Activated B cell treated with CpG ODN at 0.5 μM for 24 hours (primary cell): Measurements from ENCODE around the gene MTHFS. TPM values are rescaled to one million over a fixed set of nuclear protein-coding genes. Genes with fewer than 3 reads are reported as not detected.
"Not testable (repeated sequence)": the region's sequence is repeated elsewhere in the genome, so short reads cannot be mapped to it uniquely, and the experiment has no call there.

Experiments
- ATAC-seq: fragments of 200-7000 bp; cut with Tn5 transposase; one replicate; pipeline ENCODE4 v1.10.0; 2021; ENCODE audit warnings: low read depth, mild to moderate bottlenecking, moderate library complexity
- CTCF ChIA-PET: fragments of 350-600 bp; sonication (Branson Sonifier 250); formaldehyde crosslinking; loops from one replicate; lab custom pipeline; 2021; ENCODE audit warnings: antibody characterized with exemption; lab: Charles Lee
- POLR2A ChIA-PET: fragments of 350-600 bp; sonication (Branson Sonifier 250); formaldehyde crosslinking; loops from one replicate; lab custom pipeline; 2021; ENCODE audit warnings: antibody characterized with exemption; lab: Charles Lee
- DNase-seq: peaks from one replicate; pipeline ENCODE4 v3.0.0; 2022
- H3K27ac Mint-ChIP-seq: one replicate; pipeline ENCODE4 v1.8.0; 2020; ENCODE audit warnings: mixed read lengths
- H3K27me3 Mint-ChIP-seq: one replicate; pipeline ENCODE4 v1.8.0; 2021; ENCODE audit warnings: mixed read lengths
- H3K36me3 Mint-ChIP-seq: one replicate; pipeline ENCODE4 v1.8.0; 2021; ENCODE audit warnings: low read depth, mixed read lengths
- H3K4me1 Mint-ChIP-seq: one replicate; pipeline ENCODE4 v1.8.0; 2021; ENCODE audit warnings: mixed read lengths
- H3K4me3 Mint-ChIP-seq: one replicate; pipeline ENCODE4 v1.8.0; 2020; ENCODE audit warnings: mild to moderate bottlenecking, mixed read lengths
- H3K9me3 Mint-ChIP-seq: one replicate; pipeline ENCODE4 v1.8.0; 2020; ENCODE audit warnings: mixed read lengths
- CTCF ChIP-seq: fragments of 200-600 bp; IDR thresholded peaks from one replicate; pipeline ENCODE4 v1.8.0; 2022; ENCODE audit warnings: antibody characterized with exemption, mild to moderate bottlenecking
- intact Hi-C: fragments of 100-400 bp; cut with micrococcal nuclease; formaldehyde crosslinking; loops from one replicate; pipeline ENCODE4 v1.15.1; 2024
- total RNA-seq: library from RNA; stranded (reverse); gene quantifications from 2 replicates; pipeline ENCODE4 v1.2.3, GENCODE V29; 2022

Gene MTHFS
- total RNA-seq, 1 donor from 2014 or later, result 29.5 TPM

DNA sequence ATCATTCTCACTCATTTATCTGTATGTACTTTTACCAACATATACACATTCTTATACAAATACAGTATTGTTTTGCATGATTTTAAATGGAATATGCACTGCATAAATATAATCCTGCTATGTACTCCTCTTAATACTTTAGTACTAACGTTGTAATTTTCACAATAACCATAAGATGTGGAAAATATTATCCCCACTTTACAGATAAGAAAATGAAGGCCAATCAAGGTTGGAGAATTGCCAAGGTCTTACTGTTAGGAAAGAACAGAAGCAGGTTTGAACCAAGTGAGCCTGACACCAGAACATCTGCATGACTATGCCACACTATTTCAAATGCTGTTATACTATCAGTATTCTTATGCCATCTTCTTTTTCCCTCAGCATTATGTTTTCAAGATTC, 41.3 kb upstream of the MTHFS start:
- H3K36me3 Mint-ChIP-seq, result no peaks in the 10 kb centered on the region
- H3K4me1 Mint-ChIP-seq, result no peaks in the 10 kb centered on the region
- H3K27ac Mint-ChIP-seq, result no peak overlapping the region
- ChIA-PET CTCF (no interaction called here), POLR2A (no interaction called here)
- no peaks in the 10 kb centered on the region for H3K9me3 Mint-ChIP-seq
- DNase-seq, result no peak
- no peak for TF ChIP-seq CTCF
- H3K4me3 Mint-ChIP-seq, result no peak overlapping the region
- ATAC-seq, result no peak
- no peaks in the 10 kb centered on the region for H3K27me3 Mint-ChIP-seq
- intact Hi-C loops, result no loop called here

DNA sequence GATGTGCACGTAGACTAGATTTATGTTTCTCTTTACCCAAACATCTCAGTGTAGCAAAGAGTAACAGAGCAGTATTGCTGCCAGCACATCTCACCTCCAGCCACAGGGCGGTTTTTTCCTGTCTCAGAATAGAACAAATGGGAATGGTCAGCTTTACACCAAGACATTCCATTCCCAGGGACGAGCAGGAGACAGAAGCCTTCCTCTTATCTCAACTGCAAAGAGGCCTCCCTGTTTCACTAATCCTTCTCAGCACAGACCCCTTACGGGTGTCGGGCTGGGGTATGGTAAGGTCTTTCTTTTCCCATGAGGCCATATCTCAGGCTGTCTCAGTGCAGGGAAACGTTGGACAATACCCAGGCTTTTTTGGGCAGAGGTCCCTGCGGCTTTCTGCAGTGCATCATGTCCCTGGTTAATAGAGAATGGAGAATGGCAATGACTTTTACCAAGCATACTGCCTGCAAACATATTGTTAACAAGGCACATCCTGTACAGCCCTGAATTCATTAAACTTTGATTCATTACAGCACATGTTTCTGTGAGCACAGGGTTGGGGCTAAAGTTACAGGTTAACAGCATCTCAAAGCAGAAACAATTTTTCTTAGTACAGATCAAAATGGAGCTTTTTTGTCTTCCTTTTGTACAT, 38.9 kb upstream of the MTHFS start:
- DNase-seq, H3K36me3 Mint-ChIP-seq, H3K4me1 Mint-ChIP-seq, H3K27ac Mint-ChIP-seq, H3K9me3 Mint-ChIP-seq, CTCF ChIA-PET, intact Hi-C loops, H3K27me3 Mint-ChIP-seq, POLR2A ChIA-PET, H3K4me3 Mint-ChIP-seq, ATAC-seq: not testable (repeated sequence)

GRCh38 chr15:79933231-79933630, 36.4 kb upstream of the MTHFS start:
- H3K27ac Mint-ChIP-seq, result no peak overlapping the region
- TF ChIP-seq CTCF, result no peak
- ChIA-PET CTCF (no interaction called here), POLR2A (interaction anchor here (1.5 kb wide), 1 partner anchor 10 kb away, joined by 5 read pairs; no protein-coding TSS in a partner anchor)
- H3K4me3 Mint-ChIP-seq, result no peak overlapping the region
- ATAC-seq (no peak), DNase-seq (no peak)
- H3K9me3 Mint-ChIP-seq, result no peaks in the 10 kb centered on the region
- intact Hi-C loops, result no loop called here
- H3K4me1 Mint-ChIP-seq, result no peaks in the 10 kb centered on the region
- no peaks in the 10 kb centered on the region for H3K27me3 Mint-ChIP-seq
- H3K36me3 Mint-ChIP-seq, result no peaks in the 10 kb centered on the region

DNA sequence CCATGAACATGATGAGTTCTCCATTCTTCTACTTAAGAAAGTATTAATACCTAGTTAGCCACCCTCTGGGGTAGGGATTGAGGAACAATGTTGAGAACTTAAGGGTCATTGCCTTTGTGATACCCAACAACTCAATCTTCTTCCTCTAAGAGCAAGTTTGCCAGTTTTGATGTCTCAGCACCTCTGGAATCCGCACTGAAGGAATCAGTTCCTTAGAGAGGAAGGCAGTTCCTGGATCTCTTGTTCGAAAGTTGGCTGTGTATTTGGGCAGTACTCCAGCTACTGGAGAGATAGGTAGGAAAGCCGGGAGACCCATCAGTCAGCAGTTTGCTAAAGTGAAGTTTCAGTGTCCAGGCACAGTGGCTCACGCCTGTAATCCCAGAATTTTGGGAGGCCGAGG, 35.6 kb upstream of the MTHFS start:
- H3K4me3 Mint-ChIP-seq, result no peak overlapping the region
- H3K27me3 Mint-ChIP-seq, result no peaks in the 10 kb centered on the region
- no peaks in the 10 kb centered on the region for H3K36me3 Mint-ChIP-seq
- H3K27ac Mint-ChIP-seq, result no peak overlapping the region
- CTCF ChIA-PET, result no interaction called here
- DNase-seq (no peak), ATAC-seq (no peak)
- POLR2A ChIA-PET, result interaction anchor here (1.5 kb wide), 1 partner anchor 9 kb away, joined by 5 read pairs; no protein-coding TSS in a partner anchor
- H3K9me3 Mint-ChIP-seq, result no peaks in the 10 kb centered on the region
- no peak for TF ChIP-seq CTCF
- no peaks in the 10 kb centered on the region for H3K4me1 Mint-ChIP-seq
- intact Hi-C loops, result no loop called here

GRCh38 chr15:79930516-79930915, 33.7 kb upstream of the MTHFS start:
- H3K27ac Mint-ChIP-seq, result no peak overlapping the region
- POLR2A ChIA-PET, result no interaction called here
- H3K27me3 Mint-ChIP-seq, result no peaks in the 10 kb centered on the region
- CTCF ChIA-PET, result no interaction called here
- H3K4me3 Mint-ChIP-seq, result no peak overlapping the region
- ATAC-seq (no peak), DNase-seq (no peak)
- intact Hi-C loops, result no loop called here
- no peak for TF ChIP-seq CTCF
- H3K9me3 Mint-ChIP-seq, result peaks cover 3% of the 10 kb centered on the region
- no peaks in the 10 kb centered on the region for H3K4me1 Mint-ChIP-seq
- no peaks in the 10 kb centered on the region for H3K36me3 Mint-ChIP-seq

GRCh38 chr15:79929412-79929811, 32.6 kb upstream of the MTHFS start:
- H3K4me3 Mint-ChIP-seq, result no peak overlapping the region
- intact Hi-C loops, result no loop called here
- H3K36me3 Mint-ChIP-seq, result no peaks in the 10 kb centered on the region
- TF ChIP-seq CTCF, result no peak
- H3K4me1 Mint-ChIP-seq, result peaks cover 2% of the 10 kb centered on the region
- ChIA-PET POLR2A (no interaction called here), CTCF (no interaction called here)
- no peaks in the 10 kb centered on the region for H3K27me3 Mint-ChIP-seq
- peaks cover 3% of the 10 kb centered on the region for H3K9me3 Mint-ChIP-seq
- ATAC-seq, result no peak
- DNase-seq, result no peak
- no peak overlapping the region for H3K27ac Mint-ChIP-seq

DNA sequence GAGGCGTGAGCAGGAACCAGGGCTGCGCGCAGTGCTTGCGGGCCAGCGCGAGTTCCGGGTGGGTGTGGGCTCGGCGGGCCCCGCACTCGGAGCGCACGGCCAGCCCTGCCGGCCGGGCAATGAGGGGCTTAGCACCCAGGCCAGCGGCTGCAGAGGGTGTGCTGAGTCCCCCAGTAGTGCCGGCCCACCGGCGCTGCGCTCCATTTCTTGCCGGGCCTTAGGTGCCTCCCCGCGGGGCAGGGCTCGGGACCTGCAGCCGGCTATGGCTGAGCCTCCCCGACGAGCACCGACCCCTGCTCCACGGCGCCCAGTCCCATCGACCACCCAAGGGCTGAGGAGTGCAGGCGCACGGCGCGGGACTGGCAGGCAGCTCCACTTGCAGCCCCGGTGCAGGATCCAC, 29.3 kb upstream of the MTHFS start:
- H3K9me3 Mint-ChIP-seq, H3K27me3 Mint-ChIP-seq, H3K27ac Mint-ChIP-seq, DNase-seq, intact Hi-C loops, ATAC-seq, CTCF ChIA-PET, H3K4me3 Mint-ChIP-seq: not testable (repeated sequence)
- Mint-ChIP-seq H3K4me1 (peaks cover 26% of the 10 kb centered on the region), H3K36me3 (peaks cover 27% of the 10 kb centered on the region)
- POLR2A ChIA-PET, result interaction anchor here (0.5 kb wide), 1 partner anchor 17 kb away, joined by 3 read pairs; no protein-coding TSS in a partner anchor
